Prostate gland (tissue), 2 donors: ENCODE data around the gene AP5S1.

Experiments
- POLR2A ChIP-seq: fragments of 450-650 bp; IDR thresholded peaks from one replicate; pipeline ENCODE4 v1.6.1; 2016; ENCODE audit warnings: antibody characterized with exemption, mild to moderate bottlenecking
- POLR2AphosphoS5 ChIP-seq: sonication (generic); formaldehyde crosslinking; IDR thresholded peaks from one replicate; pipeline ENCODE4 v1.6.1; 2017; ENCODE audit warnings: antibody characterized with exemption
- TF ChIP-seq, protein P1 (sequence below), 4 experiments: fragments of 200-600 bp in 2 of 4; fragments of 450-650 bp in 2 of 4; sonication (generic) in 2 of 4; IDR thresholded peaks; 1 replicate in 3 of 4; 2 replicates in 1 of 4; pipeline ENCODE4 v1.5.1; 2016 to 2019; ENCODE audit warnings: antibody characterized with exemption in 4 of 4, mild to moderate bottlenecking in 2 of 4, moderate library complexity in 2 of 4

DNA sequence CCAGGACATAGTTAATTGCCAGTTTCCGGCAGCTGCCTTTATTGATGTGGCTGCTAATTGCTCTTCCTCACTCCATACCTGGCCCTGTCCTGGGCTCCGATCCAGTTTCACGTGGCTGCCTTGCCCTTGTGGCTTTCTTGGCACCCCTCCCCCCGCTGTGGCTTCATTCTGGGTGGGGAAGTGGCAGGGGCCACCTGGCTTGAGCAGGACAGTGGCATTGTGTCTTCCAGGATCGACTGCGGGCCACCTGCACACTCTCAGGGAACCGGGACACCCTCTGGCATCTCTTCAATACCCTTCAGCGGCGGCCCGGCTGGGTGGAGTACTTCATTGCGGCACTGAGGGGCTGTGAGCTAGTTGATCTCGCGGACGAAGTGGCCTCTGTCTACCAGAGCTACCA, 37.1 kb downstream of the AP5S1 start:
- TF ChIP-seq, protein P1, sequence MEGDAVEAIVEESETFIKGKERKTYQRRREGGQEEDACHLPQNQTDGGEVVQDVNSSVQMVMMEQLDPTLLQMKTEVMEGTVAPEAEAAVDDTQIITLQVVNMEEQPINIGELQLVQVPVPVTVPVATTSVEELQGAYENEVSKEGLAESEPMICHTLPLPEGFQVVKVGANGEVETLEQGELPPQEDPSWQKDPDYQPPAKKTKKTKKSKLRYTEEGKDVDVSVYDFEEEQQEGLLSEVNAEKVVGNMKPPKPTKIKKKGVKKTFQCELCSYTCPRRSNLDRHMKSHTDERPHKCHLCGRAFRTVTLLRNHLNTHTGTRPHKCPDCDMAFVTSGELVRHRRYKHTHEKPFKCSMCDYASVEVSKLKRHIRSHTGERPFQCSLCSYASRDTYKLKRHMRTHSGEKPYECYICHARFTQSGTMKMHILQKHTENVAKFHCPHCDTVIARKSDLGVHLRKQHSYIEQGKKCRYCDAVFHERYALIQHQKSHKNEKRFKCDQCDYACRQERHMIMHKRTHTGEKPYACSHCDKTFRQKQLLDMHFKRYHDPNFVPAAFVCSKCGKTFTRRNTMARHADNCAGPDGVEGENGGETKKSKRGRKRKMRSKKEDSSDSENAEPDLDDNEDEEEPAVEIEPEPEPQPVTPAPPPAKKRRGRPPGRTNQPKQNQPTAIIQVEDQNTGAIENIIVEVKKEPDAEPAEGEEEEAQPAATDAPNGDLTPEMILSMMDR (IDR thresholded peaks at IDR 0.05): no peak
- TF ChIP-seq POLR2A: no peak
- no peak for TF ChIP-seq POLR2AphosphoS5
